ENCODE measurements around the gene VMA21.
A peak's percentile ranks its signal among the peaks of the same experiment; 100 is the strongest.

The VMA21 gene

GRCh38 chrX:151396825-151397740 is at the start of gene VMA21:
VMA21 (plus strand) TSS chrX:151397206; CDS start chrX:151397309, 103 bp downstream.
- peak; percentile 78 for DNase-seq (ENCODE audit: low read depth)

- no peak for DNase-seq (ENCODE audit: low read depth)
These were observed 37.7 kb upstream of the VMA21 start for GRCh38 chrX:151359341-151359740.

GRCh38 chrX:151359931-151360871 is 36.8 kb upstream of the VMA21 start:
- no peak for DNase-seq (ENCODE audit: low read depth)

GRCh38 chrX:151363316-151363715 is 33.7 kb upstream of the VMA21 start:
- no peak for DNase-seq (ENCODE audit: low read depth)

GRCh38 chrX:151365579-151365978 is 31.4 kb upstream of the VMA21 start:
- no peak for DNase-seq (ENCODE audit: low read depth)

GRCh38 chrX:151370906-151371305 is 26.1 kb upstream of the VMA21 start:
- no peak for DNase-seq (ENCODE audit: low read depth)

GRCh38 chrX:151384807-151385206 is 12.2 kb upstream of the VMA21 start:
- no peak for DNase-seq (ENCODE audit: low read depth)

- DNase-seq (ENCODE audit: low read depth): peak; percentile 64
These were observed 10.1 kb upstream of the VMA21 start for GRCh38 chrX:151386838-151387459.

GRCh38 chrX:151391722-151392121 is 5.3 kb upstream of the VMA21 start:
- no peak for DNase-seq (ENCODE audit: low read depth)

GRCh38 chrX:151393514-151393913 is 3.5 kb upstream of the VMA21 start:
- DNase-seq (ENCODE audit: low read depth): no peak

GRCh38 chrX:151396042-151396824 is 773 bp upstream of the VMA21 start:
- peak; percentile 86 for DNase-seq (ENCODE audit: low read depth)

GRCh38 chrX:151397741-151398070 is 700 bp downstream of the VMA21 start:
- DNase-seq (ENCODE audit: low read depth): peak; percentile 12

DNA sequence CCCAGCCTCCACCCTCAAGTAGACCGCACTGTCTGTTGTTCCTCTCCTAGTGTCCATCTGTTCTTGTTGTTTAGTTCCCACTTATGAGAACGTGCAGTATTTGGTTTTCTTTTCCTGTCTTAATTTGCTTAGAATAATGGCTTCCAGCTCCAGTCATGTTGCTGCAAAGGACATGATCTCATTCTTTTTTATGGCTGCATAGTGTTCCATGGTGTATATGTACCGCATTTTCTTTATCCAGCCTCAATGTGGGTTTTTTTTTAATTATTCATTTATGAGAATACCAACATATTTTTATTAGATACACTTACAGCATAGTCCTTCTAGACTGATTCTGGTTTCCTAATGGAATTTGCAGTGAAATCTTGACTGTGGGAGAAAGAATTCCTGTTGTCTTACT is 1.3 kb downstream of the VMA21 start:
- no peak for DNase-seq (ENCODE audit: low read depth)

DNA sequence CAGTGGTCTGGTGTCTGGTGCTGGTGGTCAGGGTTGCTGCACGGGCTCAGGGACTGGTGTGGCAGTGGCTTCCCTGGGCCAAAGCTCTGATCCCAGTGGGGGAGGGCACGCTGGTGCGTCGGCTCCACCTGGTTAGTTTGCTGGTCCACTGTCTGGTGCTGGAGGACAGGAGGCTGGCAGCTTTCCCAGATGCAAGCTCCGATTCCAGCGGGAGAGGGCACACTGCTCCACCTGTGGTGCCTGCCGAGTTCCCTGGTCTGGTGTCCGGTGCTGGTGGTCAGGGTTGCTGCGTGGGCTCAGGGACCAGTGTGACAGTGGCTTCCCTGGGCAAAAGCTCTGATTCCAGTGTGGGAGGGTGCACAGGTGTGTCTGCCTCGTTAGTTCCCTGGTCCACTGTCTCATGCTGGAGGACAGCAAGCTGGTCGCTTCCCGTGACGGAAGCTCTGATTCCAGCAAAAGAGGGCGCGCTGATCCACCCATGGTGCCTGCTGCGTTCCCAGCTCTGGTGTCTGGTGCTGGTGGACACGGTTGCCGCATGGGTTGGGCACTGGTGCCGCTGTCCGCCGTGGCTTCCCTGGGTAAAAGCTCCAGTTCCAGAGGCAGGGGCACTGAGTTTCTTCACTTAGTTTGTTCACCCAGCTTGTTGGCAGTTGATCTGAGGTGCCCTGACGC is 5.8 kb downstream of the VMA21 start:
- DNase-seq (ENCODE audit: low read depth): no peak

- no peak for DNase-seq (ENCODE audit: low read depth)
These were observed 19.6 kb downstream of the VMA21 start for GRCh38 chrX:151416579-151416978.

DNA sequence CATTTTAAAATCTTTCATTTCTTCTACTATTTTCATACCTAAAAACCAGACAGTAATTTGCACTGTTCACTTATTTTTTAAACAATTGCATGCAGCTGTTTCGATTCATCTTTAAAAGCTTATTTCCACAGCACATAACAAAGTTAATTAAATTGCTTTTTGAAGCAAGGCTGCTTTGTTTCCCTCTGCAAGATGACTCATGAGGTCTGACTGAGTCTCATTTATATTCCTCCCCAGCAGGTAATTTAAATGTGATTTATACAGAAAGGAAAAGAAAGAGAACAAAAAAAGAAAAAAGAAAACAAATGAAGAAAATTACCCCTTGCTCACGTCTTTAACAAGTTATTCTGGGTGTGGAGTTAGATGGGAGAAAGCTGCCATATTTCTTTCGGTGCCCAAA is 22.8 kb downstream of the VMA21 start:
- no peak for DNase-seq (ENCODE audit: low read depth)

DNA sequence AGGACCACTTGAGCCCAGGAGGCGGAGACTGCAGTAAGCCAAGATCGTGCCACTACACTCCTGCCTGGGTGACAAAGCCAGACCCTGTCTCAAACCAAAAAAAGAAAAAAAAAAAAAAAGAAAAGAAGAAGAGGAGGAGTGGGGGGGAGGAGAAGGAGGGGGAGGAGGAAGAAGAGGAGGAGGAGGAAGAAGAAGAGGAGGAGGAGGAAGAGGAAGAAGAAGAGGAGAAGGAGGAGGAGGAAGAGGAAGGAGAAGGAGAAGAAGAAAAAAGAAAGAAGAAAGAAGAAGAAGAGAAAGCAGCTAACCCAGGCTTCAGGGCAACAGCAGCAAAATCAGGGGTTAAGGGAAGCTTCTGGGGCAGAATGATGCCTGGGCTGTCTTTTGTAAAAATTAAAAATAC is 27.5 kb downstream of the VMA21 start:
- no peak for DNase-seq (ENCODE audit: low read depth)

GRCh38 chrX:151448509-151448908 is 51.5 kb downstream of the VMA21 start:
- DNase-seq (ENCODE audit: low read depth): no peak

DNA sequence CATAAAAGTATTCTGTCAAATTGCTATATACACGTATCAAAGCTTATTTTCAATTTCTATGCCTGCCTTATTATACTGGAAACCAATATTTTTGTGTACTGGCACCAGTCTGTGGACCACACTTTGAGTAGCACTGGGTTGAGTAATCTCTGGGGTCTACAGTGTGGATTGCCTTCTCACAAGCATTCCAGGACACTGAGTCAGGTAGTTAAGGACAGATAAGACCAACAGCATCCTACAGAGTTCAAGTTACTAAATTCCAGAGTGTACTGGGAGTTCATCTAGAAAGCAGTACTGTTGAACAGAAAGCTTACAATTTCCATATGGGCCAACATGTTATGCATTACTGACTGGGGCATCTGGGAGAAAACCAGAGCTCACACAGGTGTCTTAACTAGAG is 61.8 kb downstream of the VMA21 start:
- peak; percentile 84 for DNase-seq (ENCODE audit: low read depth)
